SK-N-SH (cell line): ENCODE data around the gene ZSCAN9. TPM values are rescaled to one million over a fixed set of nuclear protein-coding genes. Genes with fewer than 3 reads are reported as not detected.

Experiments used
- CTCF ChIA-PET: fragments of 300-600, 350-600 bp; formaldehyde crosslinking; extraction: SDS; loops from one replicate; lab custom pipeline; 2021; lab: Yijun Ruan, JAX
- POLR2A ChIA-PET: fragments of 350-600 bp; sonication (Branson Sonifier 250); formaldehyde crosslinking; extraction: SDS; loops from one replicate; lab custom pipeline; 2020; ENCODE audit warnings: antibody characterized with exemption, inconsistent platforms; lab: Yijun Ruan, JAX
- DNase-seq: peaks from one replicate; pipeline ENCODE4 v3.0.0; 2012
- H2AFZ ChIP-seq: fragments of 200-600 bp; sonication (generic); 2 replicates; pipeline ENCODE4 v1.8.1; 2016; ENCODE audit warnings: antibody characterized with exemption, mild to moderate bottlenecking, low read depth
- H3F3A ChIP-seq: fragments of 200-600 bp; sonication (generic); replicated peaks from 2 replicates; pipeline ENCODE3; 2016; ENCODE audit warnings: antibody characterized with exemption, mild to moderate bottlenecking; ENCODE audit not compliant: insufficient read depth
- H3K27ac ChIP-seq, 2 experiments: fragments of 200-500 bp in 1 of 2; fragments of 200-600 bp in 1 of 2; sonication (Bioruptor generic) in 1 of 2; sonication (generic), shearing (Covaris generic) in 1 of 2; 2 replicates each; pipeline versions ENCODE4 v1.5.1 to v1.6.1; 2014 to 2016; ENCODE audit warnings: low read depth in 2 of 2, inconsistent platforms in 1 of 2, low read length in 1 of 2, mild to moderate bottlenecking in 1 of 2, mixed read lengths in 1 of 2
- H3K27me3 ChIP-seq: fragments of 200-600 bp; sonication (generic), shearing (Covaris generic); 2 replicates; pipeline ENCODE4 v1.6.1; 2016; ENCODE audit warnings: mixed run types; ENCODE audit not compliant: insufficient read depth
- H3K36me3 ChIP-seq, 2 experiments: fragments of 200-500 bp in 1 of 2; fragments of 200-600 bp in 1 of 2; sonication (Bioruptor generic) in 1 of 2; sonication (generic) in 1 of 2; replicated peaks in 1 of 2; 2 replicates each; pipeline versions ENCODE3 to v1.5.1; 2014 to 2016; ENCODE audit warnings: low read length in 1 of 2, mild to moderate bottlenecking in 1 of 2; ENCODE audit not compliant: insufficient read depth in 2 of 2, control insufficient read depth in 1 of 2
- H3K4me1 ChIP-seq, 2 experiments: fragments of 200-500 bp in 1 of 2; fragments of 200-600 bp in 1 of 2; sonication (Bioruptor generic) in 1 of 2; sonication (generic), shearing (Covaris generic) in 1 of 2; 2 replicates each; pipeline versions ENCODE4 v1.5.1 to v1.6.1; 2014 to 2016; ENCODE audit warnings: low read depth in 1 of 2, low read length in 1 of 2, mixed run types in 1 of 2; ENCODE audit not compliant: insufficient read depth in 2 of 2, control insufficient read depth in 1 of 2
- H3K4me2 ChIP-seq: fragments of 200-600 bp; sonication (generic), shearing (Covaris generic); 2 replicates; pipeline ENCODE4 v1.6.1; 2017; ENCODE audit warnings: mixed run types
- H3K4me3 ChIP-seq, 2 experiments: fragments of 200-500 bp in 1 of 2; fragments of 200-600 bp in 1 of 2; sonication (Bioruptor generic) in 1 of 2; sonication (generic), shearing (Covaris generic) in 1 of 2; 2 replicates each; pipeline versions ENCODE4 v1.5.1 to v1.8.1; 2014 to 2016; ENCODE audit warnings: low read depth in 2 of 2, inconsistent platforms in 1 of 2, low read length in 1 of 2, mild to moderate bottlenecking in 1 of 2, mixed read lengths in 1 of 2, moderate library complexity in 1 of 2
- H3K79me2 ChIP-seq: fragments of 200-600 bp; sonication (generic); 2 replicates; pipeline ENCODE4 v1.8.1; 2017; ENCODE audit warnings: mild to moderate bottlenecking; ENCODE audit not compliant: insufficient read depth
- H3K9ac ChIP-seq: fragments of 200-600 bp; sonication (generic); 2 replicates; pipeline ENCODE4 v1.6.1; 2017; ENCODE audit warnings: mixed run types
- H3K9me2 ChIP-seq: fragments of 200-600 bp; sonication (generic); 2 replicates; pipeline ENCODE4 v1.6.1; 2017; ENCODE audit warnings: mixed run types
- H3K9me3 ChIP-seq: fragments of 200-600 bp; sonication (generic); 2 replicates; pipeline ENCODE4 v1.6.1; 2017; ENCODE audit warnings: mixed run types, mild to moderate bottlenecking, moderate library complexity
- H4K20me1 ChIP-seq: fragments of 200-600 bp; sonication (generic); 2 replicates; pipeline ENCODE4 v1.6.1; 2017; ENCODE audit warnings: mild to moderate bottlenecking, mixed run types; ENCODE audit not compliant: insufficient read depth
- CHD2 ChIP-seq: fragments of 150-350 bp; IDR thresholded peaks from 2 replicates; pipeline ENCODE4 v1.6.1; 2018; ENCODE audit warnings: low read length; ENCODE audit not compliant: partially characterized antibody
- ELF1 ChIP-seq: IDR thresholded peaks from 2 replicates; pipeline ENCODE4 v1.4.0; 2012
- EP300 ChIP-seq, 2 experiments: IDR thresholded peaks; 2 replicates each; pipeline versions ENCODE4 v1.4.0 to v1.6.1; 2012; ENCODE audit warnings: borderline replicate concordance in 1 of 2, low read depth in 1 of 2, low read length in 1 of 2
- GABPA ChIP-seq: IDR thresholded peaks from 2 replicates; pipeline ENCODE4 v1.4.0; 2012; ENCODE audit warnings: low read depth, mild to moderate bottlenecking
- GATA2 ChIP-seq: sonication (generic); formaldehyde crosslinking; IDR thresholded peaks from 2 replicates; pipeline ENCODE4 v1.5.0; 2020; ENCODE audit warnings: mild to moderate bottlenecking, missing genetic modification reagents
- MXI1 ChIP-seq: IDR thresholded peaks from 2 replicates; pipeline ENCODE4 v1.6.1; 2012; ENCODE audit warnings: mild to moderate bottlenecking, low read depth, low read length, improper control_type of control experiment
- NRF1 ChIP-seq: IDR thresholded peaks from 2 replicates; pipeline ENCODE4 v1.6.1; 2012; ENCODE audit warnings: low read depth, mild to moderate bottlenecking, low read length
- RAD21 ChIP-seq: IDR thresholded peaks from 2 replicates; pipeline ENCODE4 v1.6.1; 2012; ENCODE audit warnings: mild to moderate bottlenecking, low read length
- SIN3A ChIP-seq: IDR thresholded peaks from 2 replicates; pipeline ENCODE4 v1.6.1; 2012; ENCODE audit warnings: low read depth, mild to moderate bottlenecking, low read length, moderate library complexity, borderline replicate concordance
- SMC3 ChIP-seq: IDR thresholded peaks from 2 replicates; pipeline ENCODE4 v1.6.1; 2012; ENCODE audit warnings: low read depth, low read length, improper control_type of control experiment
- TAF1 ChIP-seq: IDR thresholded peaks from 2 replicates; pipeline ENCODE4 v1.6.1; 2012; ENCODE audit warnings: low read depth, mild to moderate bottlenecking, low read length, moderate library complexity, borderline replicate concordance
- TCF12 ChIP-seq: IDR thresholded peaks from 2 replicates; pipeline ENCODE4 v1.4.0; 2012
- YY1 ChIP-seq: IDR thresholded peaks from 2 replicates; pipeline ENCODE4 v1.4.0; 2012; ENCODE audit warnings: low read depth, mild to moderate bottlenecking
- WGBS: methylation state at CpG from one replicate; pipeline ENCODE4 v1.1.6; 2017; ENCODE audit warnings: low lambda C conversion rate; 5-methylcytosine and 5-hydroxymethylcytosine counted together
- polyA plus RNA-seq, 3 experiments: library from polyadenylated mRNA; depleted of rRNA; stranded (reverse); fragments of >200 nt; gene quantifications; 2 replicates each; pipeline ENCODE4 v1.2.3, GENCODE V29; 2012
- TF ChIP-seq, protein P1 (sequence below): fragments of 150-350 bp; IDR thresholded peaks from 2 replicates; pipeline ENCODE4 v1.6.1; 2017; ENCODE audit warnings: antibody characterized with exemption, low read length, low read depth, borderline replicate concordance
- TF ChIP-seq, protein P2 (sequence below): IDR thresholded peaks from 2 replicates; pipeline ENCODE4; 2012
- TF ChIP-seq, protein P3 (sequence below): IDR thresholded peaks from 2 replicates; pipeline ENCODE4 v1.4.0; 2012; ENCODE audit warnings: low read depth, borderline replicate concordance

The ZSCAN9 gene
- polyA plus RNA-seq, 1 of the 3 experiments (the other 2 are of a cell fraction): 13.7 TPM

DNA sequence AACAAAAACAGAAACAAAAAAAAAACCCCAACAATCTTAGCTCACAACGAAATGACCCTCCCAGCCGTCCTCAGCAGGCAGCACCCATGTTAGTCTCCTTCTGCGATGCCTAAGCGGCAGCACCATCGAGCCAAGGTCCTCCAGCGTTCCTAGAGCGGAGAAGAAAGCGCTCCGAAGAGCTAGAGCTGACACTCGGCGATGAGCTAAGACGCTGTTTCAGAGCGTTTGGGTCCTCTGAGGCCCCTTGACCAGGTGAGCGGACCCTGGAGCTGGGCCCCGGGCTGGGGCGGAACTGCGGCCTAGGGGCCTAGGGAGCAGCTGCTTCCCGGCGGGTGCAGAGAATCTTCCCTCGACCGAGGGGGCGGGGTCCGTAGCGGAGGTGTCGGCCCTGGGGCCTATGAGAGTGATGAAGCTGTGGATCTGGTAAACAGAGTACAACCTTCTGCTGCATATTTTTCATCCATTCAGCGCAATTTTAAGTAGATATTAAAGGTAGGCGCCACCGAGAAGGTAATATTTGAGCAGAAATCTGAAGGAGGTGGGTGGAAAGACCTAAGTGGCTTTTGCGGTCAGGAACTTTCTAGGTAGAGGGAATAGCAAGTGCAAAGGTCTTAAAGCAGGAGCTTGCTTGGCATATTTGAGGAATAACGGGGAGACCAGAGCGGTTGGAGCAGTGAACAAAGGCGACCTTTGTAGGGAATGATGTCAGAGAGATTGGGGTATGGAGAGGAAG is 42.1 kb downstream of the ZSCAN9 start, which contains the start of gene ZSCAN26 (continued):
- TF ChIP-seq ELF1 (0 out of 2 replicates have a peak, but pooled peaks have one; percentile 42), RAD21 (no peak), SIN3A (0 out of 2 replicates have a peak, but pooled peaks have one; percentile 57), SMC3 (no peak)
- TF ChIP-seq, protein P1, sequence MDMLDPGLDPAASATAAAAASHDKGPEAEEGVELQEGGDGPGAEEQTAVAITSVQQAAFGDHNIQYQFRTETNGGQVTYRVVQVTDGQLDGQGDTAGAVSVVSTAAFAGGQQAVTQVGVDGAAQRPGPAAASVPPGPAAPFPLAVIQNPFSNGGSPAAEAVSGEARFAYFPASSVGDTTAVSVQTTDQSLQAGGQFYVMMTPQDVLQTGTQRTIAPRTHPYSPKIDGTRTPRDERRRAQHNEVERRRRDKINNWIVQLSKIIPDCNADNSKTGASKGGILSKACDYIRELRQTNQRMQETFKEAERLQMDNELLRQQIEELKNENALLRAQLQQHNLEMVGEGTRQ: no peak
- TF ChIP-seq, all 33 proteins: peak for 9

DNA sequence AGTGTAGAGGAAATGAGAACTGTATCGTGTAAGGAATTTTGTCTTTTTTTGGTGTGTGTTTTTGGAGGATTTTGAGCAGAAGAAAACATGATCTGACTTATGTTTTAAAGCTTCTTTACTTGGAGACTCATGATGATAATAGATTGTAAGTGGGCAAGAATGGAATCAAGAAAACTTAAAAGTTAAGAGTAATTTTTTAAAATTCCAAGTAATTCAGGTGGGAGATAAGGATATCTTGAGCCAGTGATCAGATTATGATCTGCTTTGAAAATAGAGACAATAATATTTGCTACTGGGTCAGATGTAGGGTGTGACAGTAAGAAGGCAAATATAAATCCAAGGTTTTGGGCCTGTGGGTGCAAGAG is 42.6 kb downstream of the ZSCAN9 start:
- peaks cover 0 to 10% of the 10 kb centered on the region in 2 experiments; a peak in 3 of 4 replicates for H3K4me1 ChIP-seq
- ChIA-PET POLR2A (interaction anchor here (0.7 to 2.7 kb wide), 11 partner anchors 13 to 132 kb away, joined by 3 to 29 read pairs (median 5); partner anchors contain the start of genes PGBD1, ZKSCAN3, ZKSCAN4 and ZKSCAN8), CTCF (interaction anchor here (1.1 to 3.8 kb wide), 3 partner anchors 14 to 87 kb away, joined by 3 to 29 read pairs (median 4); partner anchors contain the start of genes PGBD1 and ZKSCAN4)
- H3K79me2 ChIP-seq: peaks cover 43% of the 10 kb centered on the region
- H3K36me3 ChIP-seq: peaks cover 6 to 10% of the 10 kb centered on the region in 2 experiments
- 10% methylated on average over 1 of the region's 1 CpG for WGBS
- peak overlapping the region; percentile 83 for H3K9ac ChIP-seq
- no peaks in the 10 kb centered on the region for H3K9me2 ChIP-seq
- H3K27me3 ChIP-seq: no peaks in the 10 kb centered on the region
- no peaks in the 10 kb centered on the region for H3K9me3 ChIP-seq
- peaks cover 25% of the 10 kb centered on the region for H3F3A ChIP-seq
- TF ChIP-seq MXI1: no peak
- TF ChIP-seq SIN3A: no peak
- TF ChIP-seq GABPA: no peak
- TF ChIP-seq RAD21: no peak
- no peak for TF ChIP-seq NRF1
- TF ChIP-seq EP300 (IDR thresholded peaks at IDR 0.05; ENCODE audit: borderline replicate concordance in 1 of 2, low read depth in 1 of 2, low read length in 1 of 2): no peak
- TF ChIP-seq, protein P1: no peak
- no peak for TF ChIP-seq YY1
- TF ChIP-seq, protein P2, sequence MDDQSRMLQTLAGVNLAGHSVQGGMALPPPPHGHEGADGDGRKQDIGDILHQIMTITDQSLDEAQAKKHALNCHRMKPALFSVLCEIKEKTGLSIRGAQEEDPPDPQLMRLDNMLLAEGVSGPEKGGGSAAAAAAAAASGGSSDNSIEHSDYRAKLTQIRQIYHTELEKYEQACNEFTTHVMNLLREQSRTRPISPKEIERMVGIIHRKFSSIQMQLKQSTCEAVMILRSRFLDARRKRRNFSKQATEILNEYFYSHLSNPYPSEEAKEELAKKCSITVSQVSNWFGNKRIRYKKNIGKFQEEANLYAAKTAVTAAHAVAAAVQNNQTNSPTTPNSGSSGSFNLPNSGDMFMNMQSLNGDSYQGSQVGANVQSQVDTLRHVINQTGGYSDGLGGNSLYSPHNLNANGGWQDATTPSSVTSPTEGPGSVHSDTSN: no peak
- TF ChIP-seq TCF12: no peak
- no peak for TF ChIP-seq TAF1
- no peak for TF ChIP-seq GATA2 (CRISPR knock-in tag)
- TF ChIP-seq, protein P3, sequence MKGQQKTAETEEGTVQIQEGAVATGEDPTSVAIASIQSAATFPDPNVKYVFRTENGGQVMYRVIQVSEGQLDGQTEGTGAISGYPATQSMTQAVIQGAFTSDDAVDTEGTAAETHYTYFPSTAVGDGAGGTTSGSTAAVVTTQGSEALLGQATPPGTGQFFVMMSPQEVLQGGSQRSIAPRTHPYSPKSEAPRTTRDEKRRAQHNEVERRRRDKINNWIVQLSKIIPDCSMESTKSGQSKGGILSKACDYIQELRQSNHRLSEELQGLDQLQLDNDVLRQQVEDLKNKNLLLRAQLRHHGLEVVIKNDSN: no peak
- TF ChIP-seq CHD2: no peak
- peak overlapping the region; percentile 83 for H3K4me2 ChIP-seq
- H2AFZ ChIP-seq: peak overlapping the region; percentile 94
- peak overlapping the region; percentile 71 to 96 for H3K27ac ChIP-seq
- H4K20me1 ChIP-seq: no peaks in the 10 kb centered on the region
- H3K4me3 ChIP-seq: peak overlapping the region; percentile 76 to 85
- no peak for DNase-seq
